SK-N-SH (cell line): Measurements from ENCODE around the gene ARHGEF17. TPM values are rescaled to one million over a fixed set of nuclear protein-coding genes. Genes with fewer than 3 reads are reported as not detected.

Experiments used
- polyA plus RNA-seq, 3 experiments: library from polyadenylated mRNA; depleted of rRNA; stranded (reverse); fragments of >200 nt; gene quantifications; 2 replicates each; pipeline ENCODE4 v1.2.3, GENCODE V29; 2012

The ARHGEF17 gene
- polyA plus RNA-seq, 1 of the 3 experiments (the other 2 are of a cell fraction): 45.9 TPM

Other genes starting within 250 kb of the ARHGEF17 start
- gene FCHSD2, start 166.0 kb upstream of the ARHGEF17 start, polyA plus RNA-seq (2012; rRNA removed): 10.4 and 12.7 TPM in 2 replicates
- 0.12 and 0.13 TPM in 2 replicates for gene P2RY2, start 90.0 kb upstream of the ARHGEF17 start, polyA plus RNA-seq (2012; rRNA removed)
- gene P2RY6, start 35.9 kb upstream of the ARHGEF17 start, polyA plus RNA-seq (2012; rRNA removed): 0.15 and 0.16 TPM in 2 replicates
- gene RELT, start 68.1 kb downstream of the ARHGEF17 start, polyA plus RNA-seq (2012; rRNA removed): 4.3 and 5.5 TPM in 2 replicates